ENCODE measurements around the gene IL2RA.

DNA sequence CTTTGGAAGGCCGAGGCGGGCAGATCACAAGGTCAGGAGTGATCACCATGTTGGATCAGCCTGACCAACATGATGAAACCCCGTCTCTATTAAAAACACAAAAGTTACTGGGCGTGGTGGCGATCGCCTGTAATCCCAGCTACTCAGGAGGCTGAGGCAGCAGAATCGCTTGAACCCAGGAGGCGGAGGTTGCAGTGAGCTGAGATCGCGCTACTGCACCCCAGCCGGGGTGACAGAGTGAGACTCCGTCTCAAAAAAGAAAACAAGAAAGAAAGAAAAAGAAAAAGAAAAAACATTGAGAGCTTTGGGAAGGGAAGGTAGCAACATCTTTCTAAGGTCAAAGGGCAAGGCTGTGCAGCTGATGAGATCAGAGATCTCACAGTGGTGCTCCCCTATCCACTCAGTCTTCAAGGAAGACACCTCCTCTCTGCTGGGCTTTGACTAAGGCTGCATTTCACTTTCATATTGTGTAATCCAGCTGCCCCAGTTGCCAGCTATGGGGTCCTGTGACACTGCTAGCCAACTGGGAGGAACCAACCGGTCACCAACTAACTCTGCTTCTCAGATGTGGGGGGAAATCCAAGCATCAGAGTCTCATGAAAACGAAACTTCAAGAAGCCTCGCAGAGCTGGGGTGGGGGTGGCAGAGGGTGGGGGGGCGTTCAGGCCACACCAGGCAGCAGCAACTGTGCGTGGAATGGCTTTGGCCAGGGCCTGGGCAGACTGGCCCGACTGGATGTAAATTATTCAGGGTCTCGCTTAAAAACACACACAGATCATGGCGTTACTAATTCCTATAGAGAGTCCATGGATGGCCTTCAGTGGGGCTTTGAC is 86.3 kb downstream of the IL2RA start:
- TF ChIP-seq CTCF (IDR thresholded peaks at IDR 0.05; ENCODE audit: poor library complexity, severe bottlenecking) (no peak), SMC3 (conservative IDR thresholded peaks at IDR 0.05; ENCODE audit: poor library complexity) (no peak), EZH2 (IDR thresholded peaks at IDR 0.05; ENCODE audit: borderline replicate concordance, insufficient read depth, low read length, poor library complexity, severe bottlenecking) (no peak), POLR2AphosphoS5 (IDR thresholded peaks at IDR 0.05) (no peak), MXI1 (conservative IDR thresholded peaks at IDR 0.05; ENCODE audit: poor library complexity, severe bottlenecking) (no peak)

Data from neural cell (in vitro differentiated cells).